Fibroblast of lung (primary cell): ENCODE results near the gene PTPN20. TPM values are rescaled to one million over a fixed set of nuclear protein-coding genes. Genes with fewer than 3 reads are reported as not detected.

ENCODE experiments used
- DNase-seq, 2 donors: peaks; one replicate each; pipeline versions ENCODE4 v3.0.0 to v3.0.0-alpha.2; 2010; ENCODE audit warnings: low read depth in 2 of 2
- H2AFZ ChIP-seq: 2 replicates; pipeline ENCODE4 v1.5.1; 2012; ENCODE audit warnings: low read length, control low read depth, inconsistent platforms
- H3K27ac ChIP-seq: 2 replicates; pipeline ENCODE4 v1.5.1; 2011; ENCODE audit warnings: low read length, control low read depth; ENCODE audit not compliant: insufficient read depth
- H3K27me3 ChIP-seq: 2 replicates; pipeline ENCODE4 v1.5.1; 2011; ENCODE audit warnings: mild to moderate bottlenecking, low read length; ENCODE audit not compliant: control insufficient read depth, insufficient read depth
- H3K36me3 ChIP-seq: 2 replicates; pipeline ENCODE4 v1.5.1; 2011; ENCODE audit warnings: low read length; ENCODE audit not compliant: control insufficient read depth, insufficient read depth
- H3K4me1 ChIP-seq: 2 replicates; pipeline ENCODE4 v1.5.1; 2011; ENCODE audit warnings: low read length; ENCODE audit not compliant: control insufficient read depth, insufficient read depth; ENCODE audit errors: extremely low read depth
- H3K4me2 ChIP-seq: 2 replicates; pipeline ENCODE4 v1.5.1; 2011; ENCODE audit warnings: low read length, control low read depth; ENCODE audit not compliant: insufficient read depth; ENCODE audit errors: extremely low read depth
- H3K4me3 ChIP-seq, 4 experiments: fragments of 200-600 bp in 1 of 4; sonication (generic) in 1 of 4; replicated peaks in 1 of 4; 2 replicates each; pipeline ENCODE4 v1.5.1; 2011 to 2016; ENCODE audit warnings: low read length in 4 of 4, low read depth in 3 of 4, mild to moderate bottlenecking in 3 of 4, control low read depth in 2 of 4, inconsistent platforms in 1 of 4, mixed read lengths in 1 of 4; ENCODE audit not compliant: insufficient read depth in 1 of 4; ENCODE audit errors: control extremely low read depth in 1 of 4
- H3K79me2 ChIP-seq: 2 replicates; pipeline ENCODE4 v1.5.1; 2012; ENCODE audit warnings: mild to moderate bottlenecking, low read length, inconsistent platforms; ENCODE audit not compliant: control insufficient read depth, insufficient read depth
- H3K9ac ChIP-seq: 2 replicates; pipeline ENCODE4 v1.5.1; 2011; ENCODE audit warnings: mild to moderate bottlenecking, low read length, control low read depth; ENCODE audit not compliant: insufficient read depth
- H3K9me3 ChIP-seq: 2 replicates; pipeline ENCODE4 v1.5.1; 2012; ENCODE audit warnings: low read depth, low read length; ENCODE audit not compliant: control insufficient read depth, insufficient read depth
- H4K20me1 ChIP-seq: 2 replicates; pipeline ENCODE4 v1.5.1; 2011; ENCODE audit warnings: low read length; ENCODE audit not compliant: control insufficient read depth, insufficient read depth; ENCODE audit errors: extremely low read depth
- CTCF ChIP-seq, 2 donors: IDR thresholded peaks in 1 of 2; conservative IDR thresholded peaks in 1 of 2; 1 replicate in 1 of 2; 2 replicates in 1 of 2; pipeline ENCODE4 v1.5.1; 2011 to 2012; ENCODE audit warnings: low read length in 2 of 2, control low read depth in 1 of 2, inconsistent platforms in 1 of 2, low read depth in 1 of 2, mild to moderate bottlenecking in 1 of 2
- EZH2 ChIP-seq: IDR thresholded peaks from 2 replicates; pipeline ENCODE4 v1.5.1; 2012; ENCODE audit warnings: low read length, control low read depth, mild to moderate bottlenecking; ENCODE audit errors: missing control alignments
- polyA plus RNA-seq, 2 donors: library from polyadenylated mRNA; depleted of rRNA in 1 of 2; stranded (reverse) in 1 of 2; unstranded in 1 of 2; fragments of >200 nt; gene quantifications; 2 replicates each; pipeline ENCODE4 v1.2.1, GENCODE V29; 2011 to 2012; ENCODE audit warnings: missing spikeins in 1 of 2
- total RNA-seq: library from RNA; depleted of rRNA; stranded (reverse); fragments of >200 nt; gene quantifications from 2 replicates; pipeline ENCODE4 v1.2.1, GENCODE V29; 2014

PTPN20 gene
- total and polyA plus RNA-seq, 2 donors (not counting 1 experiment from before 2014, with no cell fraction given) = 0.23 to 0.33 TPM

GRCh38 chr10:47016564-47016963 lies 105.3 kb downstream of the PTPN20 start:
- no peak overlapping the region for H3K9ac ChIP-seq
- DNase-seq = no peak
- no peaks in the 10 kb centered on the region for H3K4me1 ChIP-seq
- no peaks in the 10 kb centered on the region for H4K20me1 ChIP-seq
- no peaks in the 10 kb centered on the region for H3K79me2 ChIP-seq
- peaks cover 5% of the 10 kb centered on the region for H3K27me3 ChIP-seq
- H3K36me3 ChIP-seq = no peaks in the 10 kb centered on the region
- no peak for TF ChIP-seq EZH2
- TF ChIP-seq CTCF (conservative IDR thresholded peaks at IDR 0.05 in 1 of 2, IDR thresholded peaks at IDR 0.05 in 1 of 2; ENCODE audit: low read depth in 1 of 2, low read length in 2 of 2) = no peak
- no peak overlapping the region for H2AFZ ChIP-seq
- H3K4me3 ChIP-seq = no peak overlapping the region
- H3K27ac ChIP-seq = no peak overlapping the region
- H3K9me3 ChIP-seq = no peaks in the 10 kb centered on the region
- no peak overlapping the region for H3K4me2 ChIP-seq

- H3K79me2 ChIP-seq = no peaks in the 10 kb centered on the region
- no peak overlapping the region for H3K4me2 ChIP-seq
- no peaks in the 10 kb centered on the region for H4K20me1 ChIP-seq
- no peaks in the 10 kb centered on the region for H3K27me3 ChIP-seq
- H3K36me3 ChIP-seq = no peaks in the 10 kb centered on the region
- no peak for DNase-seq
- no peak overlapping the region for H2AFZ ChIP-seq
- H3K9me3 ChIP-seq = no peaks in the 10 kb centered on the region
- H3K4me1 ChIP-seq = no peaks in the 10 kb centered on the region
- TF ChIP-seq CTCF (conservative IDR thresholded peaks at IDR 0.05 in 1 of 2, IDR thresholded peaks at IDR 0.05 in 1 of 2; ENCODE audit: low read depth in 1 of 2, low read length in 2 of 2) (no peak), EZH2 (no peak)
- no peak overlapping the region for H3K9ac ChIP-seq
- H3K4me3 ChIP-seq = no peak overlapping the region
- H3K27ac ChIP-seq = no peak overlapping the region
These were observed 107.0 kb downstream of the PTPN20 start for GRCh38 chr10:47018026-47018735.

- TF ChIP-seq EZH2 = no peak
- TF ChIP-seq CTCF (conservative IDR thresholded peaks at IDR 0.05 in 1 of 2, IDR thresholded peaks at IDR 0.05 in 1 of 2; ENCODE audit: low read depth in 1 of 2, low read length in 2 of 2) = no peak
- H3K9me3 ChIP-seq = no peaks in the 10 kb centered on the region
- H3K79me2 ChIP-seq = no peaks in the 10 kb centered on the region
- H3K27me3 ChIP-seq = no peaks in the 10 kb centered on the region
- no peak overlapping the region for H2AFZ ChIP-seq
- H3K4me1 ChIP-seq = no peaks in the 10 kb centered on the region
- H4K20me1 ChIP-seq = no peaks in the 10 kb centered on the region
- H3K4me2 ChIP-seq = no peak overlapping the region
- no peak overlapping the region for H3K4me3 ChIP-seq
- no peak overlapping the region for H3K27ac ChIP-seq
- H3K36me3 ChIP-seq = no peaks in the 10 kb centered on the region
- no peak for DNase-seq
- no peak overlapping the region for H3K9ac ChIP-seq
These were observed 108.2 kb downstream of the PTPN20 start for GRCh38 chr10:47019155-47020145.
